Cardiac muscle cell (in vitro differentiated cells and primary cell): ENCODE data around the gene ELF4. TPM values are rescaled to one million over a fixed set of nuclear protein-coding genes. Genes with fewer than 3 reads are reported as not detected.

Experiments used
- DNase-seq, 2 donors: peaks; one replicate each; pipeline versions ENCODE4 v3.0.0 to v3.0.0-alpha.2; 2010 to 2017; ENCODE audit warnings: low read depth in 1 of 2, low spot score in 1 of 2
- H3K27ac ChIP-seq: fragments of 200-600 bp; sonication (generic); 2 replicates; pipeline ENCODE4 v1.5.1; 2016
- H3K27me3 ChIP-seq: fragments of 200-600 bp; sonication (generic); 2 replicates; pipeline ENCODE4 v1.6.0; 2016; ENCODE audit warnings: control low read depth
- H3K36me3 ChIP-seq: fragments of 200-600 bp; sonication (generic); 2 replicates; pipeline ENCODE4 v1.5.1; 2016; ENCODE audit warnings: control low read depth
- H3K4me1 ChIP-seq: fragments of 200-600 bp; sonication (generic); 2 replicates; pipeline ENCODE4 v1.8.1; 2017; ENCODE audit warnings: low read depth, mild to moderate bottlenecking, mixed run types
- H3K4me3 ChIP-seq: fragments of 200-600 bp; sonication (generic); 2 replicates; pipeline ENCODE4 v1.5.1; 2016; ENCODE audit warnings: mild to moderate bottlenecking
- H3K9me3 ChIP-seq: fragments of 200-600 bp; sonication (generic); 2 replicates; pipeline ENCODE4 v1.5.1; 2017; ENCODE audit warnings: low read depth, mild to moderate bottlenecking, control low read depth
- CTCF ChIP-seq: IDR thresholded peaks from 2 replicates; pipeline ENCODE4 v1.5.1; 2012; ENCODE audit warnings: low read depth, mild to moderate bottlenecking, low read length
- polyA plus RNA-seq: library from polyadenylated mRNA; unstranded; fragments of >200 nt; fragmentation: Nextera tagmentation; extraction: Ambion mirVana; gene quantifications from 2 replicates; pipeline ENCODE4 v1.2.1, GENCODE V29; 2016
- total RNA-seq: library from RNA; depleted of rRNA; stranded (reverse); fragments of >200 nt; gene quantifications from 2 replicates; pipeline ENCODE4 v1.2.3, GENCODE V29; 2016

ELF4 gene
- total and polyA plus RNA-seq, 2 experiments from 2014 or later, result 0.88 to 1.8 TPM

- no peak for TF ChIP-seq CTCF
- no peaks in the 10 kb centered on the region for H3K4me1 ChIP-seq
- peaks cover 7% of the 10 kb centered on the region for H3K36me3 ChIP-seq
- DNase-seq, result peak in 1 of 2 donors; percentile 34
- no peak overlapping the region for H3K27ac ChIP-seq
- no peaks in the 10 kb centered on the region for H3K27me3 ChIP-seq
- no peak overlapping the region for H3K4me3 ChIP-seq
- no peaks in the 10 kb centered on the region for H3K9me3 ChIP-seq
These were observed 60.5 kb downstream of the ELF4 start for GRCh38 chrX:130049821-130050220.

- peaks cover 7% of the 10 kb centered on the region for H3K36me3 ChIP-seq
- no peaks in the 10 kb centered on the region for H3K27me3 ChIP-seq
- H3K27ac ChIP-seq, result no peak overlapping the region
- TF ChIP-seq CTCF, result no peak
- no peaks in the 10 kb centered on the region for H3K9me3 ChIP-seq
- H3K4me3 ChIP-seq, result no peak overlapping the region
- DNase-seq, result no peak
- no peaks in the 10 kb centered on the region for H3K4me1 ChIP-seq
These were observed 61.5 kb downstream of the ELF4 start for GRCh38 chrX:130048686-130049222.

- H3K36me3 ChIP-seq, result peaks cover 6% of the 10 kb centered on the region
- H3K4me1 ChIP-seq, result no peaks in the 10 kb centered on the region
- no peaks in the 10 kb centered on the region for H3K9me3 ChIP-seq
- TF ChIP-seq CTCF, result no peak
- no peaks in the 10 kb centered on the region for H3K27me3 ChIP-seq
- DNase-seq, result no peak
- H3K27ac ChIP-seq, result no peak overlapping the region
- no peak overlapping the region for H3K4me3 ChIP-seq
These were observed 62.9 kb downstream of the ELF4 start for GRCh38 chrX:130047416-130047815.

GRCh38 chrX:130039847-130040246 is 70.5 kb downstream of the ELF4 start:
- no peaks in the 10 kb centered on the region for H3K4me1 ChIP-seq
- no peaks in the 10 kb centered on the region for H3K9me3 ChIP-seq
- H3K27me3 ChIP-seq, result no peaks in the 10 kb centered on the region
- no peak for TF ChIP-seq CTCF
- no peak overlapping the region for H3K4me3 ChIP-seq
- peak in 1 of 2 donors; percentile 10 for DNase-seq
- no peak overlapping the region for H3K27ac ChIP-seq
- no peaks in the 10 kb centered on the region for H3K36me3 ChIP-seq

GRCh38 chrX:130034178-130034577 is 76.1 kb downstream of the ELF4 start:
- Histone ChIP-seq H3K36me3 (no peaks in the 10 kb centered on the region), H3K27me3 (no peaks in the 10 kb centered on the region), H3K4me1 (no peaks in the 10 kb centered on the region), H3K4me3 (no peak overlapping the region), H3K27ac (no peak overlapping the region), H3K9me3 (no peaks in the 10 kb centered on the region)
- no peak for TF ChIP-seq CTCF
- DNase-seq, result no peak
